ENCODE results near the gene SEZ6L2. TPM values are rescaled to one million over a fixed set of nuclear protein-coding genes. Genes with fewer than 3 reads are reported as not detected.
"Not testable (repeated sequence)": the region's sequence is repeated elsewhere in the genome, so short reads cannot be mapped to it uniquely, and the experiment has no call there.

SEZ6L2 gene
- polyA plus RNA-seq, 12 donors = 0.99 to 9.6 (median 1.5) TPM; not detected in 1

DNA sequence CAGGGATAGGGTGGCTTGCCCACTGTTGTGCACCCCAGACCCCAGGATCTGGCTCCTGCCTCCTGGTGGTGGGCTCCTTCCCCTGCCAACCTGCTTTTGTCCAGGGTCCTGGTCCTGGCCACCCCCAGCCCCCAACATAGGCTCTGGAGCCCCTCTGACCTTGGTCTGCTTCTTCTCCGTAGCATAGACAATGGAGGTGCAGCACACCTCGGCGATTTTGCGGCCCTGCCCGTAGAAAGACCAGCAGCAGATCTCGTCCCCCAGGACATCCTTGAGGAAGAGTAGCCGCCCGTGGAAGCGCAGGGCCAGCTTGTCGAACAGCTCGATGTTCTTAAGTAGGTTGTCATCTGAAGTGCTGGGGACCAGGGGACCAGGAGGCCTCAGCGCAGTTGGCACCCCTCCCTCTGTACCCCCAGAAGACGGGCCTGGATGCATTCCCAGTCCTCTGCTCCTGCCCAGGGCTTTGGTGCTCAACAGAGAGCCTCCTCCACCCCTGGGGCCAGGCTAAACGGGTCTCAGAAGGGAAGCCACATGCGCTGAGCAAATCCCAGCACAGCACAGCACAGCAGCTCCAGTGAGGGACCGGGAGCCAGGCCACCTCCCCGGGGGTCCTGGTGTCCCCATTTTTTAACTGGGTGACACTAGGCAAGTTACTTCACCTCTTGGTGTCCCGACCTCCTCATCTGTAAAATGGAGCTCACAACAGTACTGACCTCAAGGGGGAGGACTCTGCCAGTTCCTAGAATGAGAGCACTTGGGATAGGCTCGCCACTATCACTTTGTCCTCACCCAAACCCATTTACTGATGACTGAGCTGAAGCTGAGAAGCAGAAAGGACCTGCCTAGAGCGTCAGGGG, 11.7 kb upstream of the SEZ6L2 start:
- no peak for DNase-seq

DNA sequence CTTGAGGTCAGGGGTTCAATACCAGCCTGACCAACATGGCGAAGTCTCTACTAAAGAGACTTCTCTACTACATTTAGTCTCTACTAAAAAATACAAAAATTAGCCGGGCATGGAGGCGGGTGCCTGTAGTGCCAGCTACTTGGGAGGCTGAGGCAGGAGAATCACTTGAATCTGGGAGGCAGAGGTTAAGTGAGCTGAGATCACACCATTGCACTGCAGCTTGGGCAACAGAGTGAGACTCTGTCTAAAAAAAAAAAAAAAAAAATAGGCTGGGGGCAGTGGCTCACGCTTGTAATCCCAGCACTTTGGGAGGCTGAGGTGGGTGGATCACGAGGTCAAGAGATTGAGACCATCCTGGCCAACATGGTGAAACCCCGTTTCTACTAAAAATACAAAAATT, 10.5 kb upstream of the SEZ6L2 start:
- not testable (repeated sequence) for DNase-seq

DNA sequence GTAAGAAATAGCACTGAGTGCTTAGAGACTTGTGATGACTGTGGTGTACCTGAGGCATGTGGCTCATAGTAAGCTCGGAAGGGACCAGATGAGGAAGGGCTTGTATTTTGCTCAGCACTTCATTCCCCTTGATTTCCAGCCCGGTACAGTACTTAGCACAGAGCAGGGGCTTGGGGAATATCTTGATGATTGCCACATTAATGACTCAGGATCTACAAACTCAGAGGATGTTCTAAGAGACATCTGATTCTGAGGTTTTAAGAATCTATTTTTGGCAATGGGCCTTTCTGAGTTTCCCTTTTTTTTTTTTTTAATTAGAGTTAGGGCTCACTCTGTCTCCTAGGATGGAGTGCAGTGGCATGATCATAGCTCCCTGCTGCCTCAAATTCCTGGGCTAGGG, 10.0 kb upstream of the SEZ6L2 start:
- DNase-seq = no peak

DNA sequence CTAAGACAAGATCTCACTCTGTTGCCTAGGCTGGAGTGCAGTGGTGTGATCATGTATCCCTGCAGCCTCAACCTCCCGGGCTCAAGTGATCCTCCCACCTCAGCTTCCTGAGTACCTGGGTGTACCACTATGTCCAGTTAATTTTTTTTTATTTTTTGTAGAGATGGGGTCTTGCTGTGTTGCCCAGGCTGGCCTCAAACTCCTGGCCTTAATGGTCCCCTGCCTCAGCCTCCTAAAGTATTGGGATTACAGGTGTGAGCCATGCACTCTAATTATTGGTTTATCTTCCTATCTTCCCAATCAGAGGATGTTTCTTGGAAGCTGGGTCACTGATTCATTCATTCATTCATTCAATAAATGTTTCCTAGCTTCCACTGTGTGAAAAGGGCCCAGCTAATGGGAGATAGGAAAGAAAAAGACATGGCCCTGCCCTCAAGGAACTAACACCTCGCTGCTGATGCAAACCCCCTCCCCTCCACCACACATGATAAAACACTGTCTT, 9.4 kb upstream of the SEZ6L2 start:
- DNase-seq = no peak

DNA sequence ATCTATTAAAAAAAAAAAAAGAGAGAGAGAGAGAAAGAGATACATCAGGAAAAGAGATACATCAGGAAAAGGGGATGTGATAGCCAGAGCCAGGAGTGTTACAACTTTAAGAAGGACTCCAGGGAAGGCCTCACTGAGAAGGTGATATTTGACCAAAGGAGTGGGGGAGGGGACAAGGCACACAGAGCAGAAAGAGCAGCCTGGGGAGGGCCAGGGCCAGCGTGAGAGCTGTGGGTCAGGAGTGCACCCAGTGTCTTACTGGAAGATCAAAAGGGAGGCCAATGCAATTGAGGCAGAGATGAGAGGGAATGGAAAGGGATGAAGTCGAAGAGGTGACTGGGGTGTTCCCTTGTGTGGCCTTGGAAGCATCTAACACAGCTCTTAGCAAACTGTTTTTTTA, 8.6 kb upstream of the SEZ6L2 start:
- no peak for DNase-seq

DNA sequence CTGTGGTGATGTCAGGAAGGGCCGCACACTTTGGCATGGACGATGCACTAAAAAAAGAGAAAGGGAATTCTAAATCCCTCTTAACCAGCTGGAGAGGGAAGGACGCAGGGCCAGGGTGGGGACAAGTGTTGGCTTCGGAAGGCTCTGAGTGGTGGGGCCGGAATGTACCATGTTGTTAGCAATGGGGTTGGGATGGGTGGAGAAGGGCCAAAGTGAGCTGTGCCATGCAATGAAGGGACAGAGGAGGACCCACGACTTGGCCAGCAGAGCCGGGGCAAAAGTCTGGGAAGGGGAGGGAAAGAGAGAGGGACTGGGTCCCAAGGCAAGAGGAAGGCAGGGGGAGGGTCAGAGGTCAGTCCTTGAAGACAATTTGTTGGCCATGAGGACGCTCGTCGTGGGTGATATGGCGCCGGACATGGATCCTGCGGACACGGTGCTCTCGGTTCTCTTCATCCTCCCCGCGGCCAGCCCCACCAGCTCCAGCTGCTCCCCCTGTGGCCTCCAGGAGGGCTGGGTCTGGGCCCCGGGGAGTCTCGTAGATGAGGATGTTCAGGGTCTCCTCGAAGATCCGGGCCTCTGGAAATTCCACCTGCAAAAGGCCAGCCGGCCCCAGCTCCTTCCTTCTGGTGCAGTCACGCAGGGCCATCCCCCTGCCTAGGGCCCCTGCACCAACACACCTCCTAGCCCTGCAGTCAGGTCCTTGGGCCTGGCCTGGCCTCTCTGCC, 7.3 kb upstream of the SEZ6L2 start:
- DNase-seq = no peak

DNA sequence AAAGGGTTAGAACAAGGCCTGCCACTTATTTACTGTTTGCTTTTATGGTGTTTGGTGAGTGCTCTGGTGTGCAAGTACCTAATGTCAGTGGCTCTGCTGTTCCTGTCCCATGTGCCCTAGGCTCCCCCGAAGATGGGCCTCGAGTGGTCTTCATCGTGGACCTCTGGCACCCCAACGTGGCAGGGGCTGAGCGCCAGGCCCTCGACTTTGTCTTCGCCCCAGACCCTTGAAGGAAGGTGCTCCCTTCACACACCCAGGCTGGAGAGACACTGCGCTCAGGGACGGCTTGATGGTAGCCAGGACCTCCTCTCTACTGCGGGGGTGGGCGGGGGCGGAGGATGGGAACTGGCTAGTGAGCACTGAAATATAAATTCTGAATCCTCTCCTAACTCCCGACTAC, 6.3 kb upstream of the SEZ6L2 start:
- no peak for DNase-seq

DNA sequence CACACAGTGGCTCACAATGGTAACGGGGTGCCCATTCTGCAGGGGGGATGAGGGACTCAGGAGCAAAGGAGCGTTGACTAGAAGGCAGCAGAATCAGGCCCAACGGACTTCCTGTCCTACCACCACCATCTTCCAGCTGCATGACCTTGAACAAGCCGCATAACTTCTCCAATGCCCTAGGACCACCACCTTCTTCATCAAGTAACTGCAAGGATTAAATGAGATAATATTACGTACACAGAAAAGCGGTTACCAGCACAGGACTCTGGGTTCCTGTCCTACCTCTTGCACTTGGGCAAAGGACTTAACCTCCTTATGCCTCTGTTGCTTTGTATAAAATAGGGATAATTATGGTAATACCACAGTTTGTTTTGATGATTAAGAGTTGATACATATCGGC, 5.6 kb upstream of the SEZ6L2 start:
- DNase-seq = no peak

DNA sequence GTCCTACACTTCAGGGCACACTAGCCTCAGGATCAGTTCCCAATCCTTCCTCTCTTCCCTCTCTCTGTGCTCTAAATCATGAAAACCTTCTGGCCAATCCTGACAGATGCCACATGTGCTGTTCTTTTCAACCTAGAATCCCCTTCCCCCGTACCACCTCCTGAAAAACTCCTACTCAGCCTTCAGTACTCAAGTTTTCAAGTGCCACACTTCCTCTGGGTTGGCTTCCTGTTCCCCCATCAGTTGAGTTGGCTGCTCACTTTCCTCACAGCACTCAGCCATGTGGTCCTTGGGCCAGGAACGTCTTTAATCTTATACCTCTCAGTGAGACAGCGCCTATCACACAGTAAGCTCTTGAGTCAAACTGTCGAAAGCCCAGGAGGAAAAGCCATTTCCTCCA, 4.2 kb upstream of the SEZ6L2 start:
- DNase-seq = no peak

DNA sequence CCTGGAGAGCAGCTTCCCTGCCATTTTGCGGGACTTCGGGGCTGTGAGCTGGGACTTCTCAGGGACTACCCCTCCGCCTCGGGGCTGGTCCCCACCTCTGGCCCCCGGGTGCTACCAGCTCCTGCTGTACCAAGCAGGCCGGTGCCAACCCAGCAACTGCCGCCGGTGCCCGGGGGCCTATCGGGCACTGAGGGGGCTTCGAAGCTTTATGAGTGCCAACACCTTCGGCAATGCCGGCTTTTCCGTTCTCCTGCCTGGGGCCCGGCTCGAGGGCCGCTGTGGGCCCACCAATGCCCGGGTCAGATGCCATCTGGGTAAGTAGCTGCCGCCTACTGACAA, 2.2 kb upstream of the SEZ6L2 start:
- DNase-seq = no peak

DNA sequence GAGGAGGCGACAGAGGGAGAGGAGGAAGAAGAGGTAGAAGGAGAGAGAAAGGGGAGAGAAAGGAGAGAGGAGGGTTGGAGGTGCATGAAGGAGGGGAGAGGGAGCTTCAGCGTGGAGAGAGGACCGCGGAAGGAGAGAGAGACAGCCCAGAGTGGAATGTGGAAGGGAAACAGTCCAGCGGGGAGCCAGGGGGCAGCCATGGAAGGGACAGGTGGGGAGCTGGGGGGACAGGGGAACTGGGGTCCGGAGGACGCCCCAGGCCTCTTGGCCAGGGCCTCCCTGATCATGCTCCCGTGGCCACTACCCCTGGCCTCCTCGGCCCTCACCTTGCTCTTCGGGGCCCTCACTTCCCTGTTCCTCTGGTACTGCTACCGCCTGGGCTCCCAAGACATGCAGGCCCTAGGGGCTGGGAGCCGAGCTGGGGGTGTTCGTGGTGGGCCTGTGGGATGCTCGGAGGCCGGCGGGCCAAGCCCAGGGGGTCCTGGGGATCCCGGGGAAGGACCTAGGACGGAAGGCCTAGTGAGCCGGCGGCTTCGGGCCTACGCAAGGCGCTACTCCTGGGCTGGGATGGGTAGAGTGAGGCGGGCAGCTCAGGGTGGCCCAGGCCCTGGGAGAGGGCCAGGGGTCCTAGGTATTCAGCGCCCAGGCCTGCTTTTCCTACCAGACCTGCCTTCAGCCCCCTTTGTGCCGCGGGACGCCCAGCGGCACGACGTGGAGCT, 1.7 kb upstream of the SEZ6L2 start:
- DNase-seq = no peak

DNA sequence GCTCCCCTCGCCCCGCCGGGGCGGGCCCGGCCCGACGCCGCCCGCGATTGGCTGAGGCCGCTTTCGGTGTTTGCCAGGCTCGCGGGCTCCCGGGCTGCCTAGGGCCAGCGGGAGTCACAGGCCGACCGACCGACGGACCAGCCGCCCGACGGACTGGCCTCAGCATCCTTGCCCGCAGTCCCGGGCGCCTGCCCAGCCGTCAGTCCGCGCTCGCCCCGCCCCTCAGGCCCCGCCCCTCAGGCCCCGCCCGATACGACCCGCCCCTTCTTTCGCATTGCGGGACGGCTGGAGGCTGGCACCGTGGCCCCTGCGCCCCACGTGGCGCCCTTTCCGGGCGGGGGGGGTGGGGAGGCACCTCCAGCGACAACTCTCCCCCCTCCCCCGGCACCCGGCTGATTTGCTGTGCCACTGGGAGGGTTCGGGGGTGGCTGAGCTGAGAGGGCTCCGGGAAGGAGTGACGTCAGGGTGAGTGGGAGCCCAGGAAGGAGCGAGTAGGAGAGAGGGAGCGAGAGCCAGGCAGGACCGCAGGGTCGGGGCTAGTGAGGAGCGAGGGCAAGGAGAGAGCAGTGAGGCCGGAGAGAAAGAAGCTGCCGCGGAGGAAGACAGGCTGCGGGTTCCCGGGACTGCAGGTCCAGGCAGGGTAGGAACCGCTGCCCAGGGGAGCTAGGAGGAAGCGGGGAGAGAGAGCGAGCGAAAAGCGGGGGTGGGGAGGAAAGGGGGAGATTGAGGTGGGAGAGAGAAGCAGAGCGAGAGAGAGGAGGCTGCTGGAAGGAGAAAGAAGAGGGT, 945 bp upstream of the SEZ6L2 start, which contains the start of gene ASPHD1:
TSS of gene ASPHD1 (plus strand) at position 387 of the 786 bp plus-strand sequence. CDS start 484 bp downstream, outside the sequence.
- peak; percentile 41 for DNase-seq

DNA sequence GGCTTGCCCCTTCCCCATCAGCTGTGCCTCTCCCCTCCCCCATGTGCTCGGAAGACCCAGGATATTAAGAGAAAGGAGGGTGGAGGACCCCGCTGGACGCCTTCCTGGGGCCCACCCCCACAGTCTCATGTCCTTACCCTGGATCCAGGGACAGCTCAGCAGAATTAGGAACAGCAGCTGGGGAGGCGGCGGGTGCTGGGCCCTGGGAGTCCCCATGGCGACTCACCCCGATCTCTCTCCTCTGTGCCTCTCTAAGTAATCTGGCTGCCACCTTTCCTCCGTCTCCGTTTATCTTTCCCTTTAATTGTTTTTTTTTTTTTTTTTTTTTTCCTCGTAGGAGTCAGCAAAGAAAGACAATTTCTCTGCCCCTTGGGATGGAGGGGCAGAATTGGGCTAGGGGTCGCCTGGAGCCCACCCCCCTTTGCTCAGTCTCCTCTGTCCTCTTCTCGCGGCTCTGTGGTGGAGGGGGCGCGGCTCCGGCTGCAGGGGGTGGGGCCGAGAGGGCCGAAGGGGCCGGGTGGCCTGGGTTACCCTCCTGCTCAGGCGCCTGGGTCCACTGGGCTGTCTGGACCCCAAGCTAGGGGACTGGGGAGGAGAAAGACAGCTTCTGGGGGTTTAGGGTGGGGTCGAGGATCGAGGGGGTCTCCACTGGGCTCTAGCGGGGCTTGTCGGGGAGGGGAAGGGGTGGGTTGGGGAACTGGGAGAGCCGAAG, 390 bp downstream of the SEZ6L2 start:
- DNase-seq = no peak

DNA sequence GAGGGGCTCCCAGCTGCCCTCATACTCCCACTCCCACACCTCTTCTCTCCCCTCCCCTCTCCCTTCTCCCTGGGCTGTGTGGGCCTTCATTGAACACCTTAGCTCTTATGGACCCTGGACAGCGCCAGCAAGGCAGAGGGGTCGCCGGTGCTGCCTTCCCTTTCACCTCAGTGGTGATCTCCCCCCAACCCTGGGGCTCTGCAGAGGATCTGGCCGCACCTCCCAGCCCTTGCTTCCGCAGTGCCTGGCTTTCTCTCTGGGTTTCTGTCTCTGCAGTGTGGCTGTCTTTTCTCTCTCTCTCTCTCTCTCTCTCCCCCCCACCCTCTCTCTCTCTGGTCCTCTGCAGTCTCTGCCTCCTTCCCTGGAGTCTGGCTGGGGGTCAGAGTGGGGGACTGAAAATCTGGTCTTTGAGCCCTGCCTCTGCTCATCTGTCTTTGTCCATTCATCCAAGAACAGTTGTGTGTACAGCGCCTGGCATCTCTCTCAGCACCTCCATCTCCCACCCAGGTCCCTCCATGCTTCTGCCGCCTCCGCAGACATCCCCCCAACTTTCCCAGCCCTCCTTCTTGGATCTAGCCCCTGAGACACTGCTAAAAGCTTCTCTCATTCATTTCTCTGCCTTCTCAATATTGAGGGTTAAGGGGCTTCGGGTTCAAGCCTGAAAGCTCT, 1.1 kb downstream of the SEZ6L2 start:
- DNase-seq = no peak

DNA sequence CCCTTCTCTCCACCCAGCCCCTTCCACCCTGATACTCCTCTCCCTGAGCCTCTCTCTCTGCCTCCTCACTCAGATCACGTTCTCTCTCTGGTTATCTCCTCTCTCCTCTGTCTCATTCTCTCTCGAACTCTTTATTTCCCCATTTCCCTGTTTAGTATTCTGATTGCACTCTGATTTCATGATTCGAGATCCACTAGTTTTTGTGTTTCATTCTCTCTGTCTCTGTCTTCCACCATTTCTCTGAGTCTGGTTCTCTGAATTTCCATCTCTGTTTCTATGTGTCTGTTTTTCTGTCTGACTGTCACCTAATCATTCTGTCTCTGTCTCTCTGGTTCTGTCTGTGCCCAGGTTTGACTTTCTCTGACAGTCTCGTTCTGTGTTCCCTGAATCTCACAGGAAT, 2.0 kb downstream of the SEZ6L2 start:
- no peak for DNase-seq

DNA sequence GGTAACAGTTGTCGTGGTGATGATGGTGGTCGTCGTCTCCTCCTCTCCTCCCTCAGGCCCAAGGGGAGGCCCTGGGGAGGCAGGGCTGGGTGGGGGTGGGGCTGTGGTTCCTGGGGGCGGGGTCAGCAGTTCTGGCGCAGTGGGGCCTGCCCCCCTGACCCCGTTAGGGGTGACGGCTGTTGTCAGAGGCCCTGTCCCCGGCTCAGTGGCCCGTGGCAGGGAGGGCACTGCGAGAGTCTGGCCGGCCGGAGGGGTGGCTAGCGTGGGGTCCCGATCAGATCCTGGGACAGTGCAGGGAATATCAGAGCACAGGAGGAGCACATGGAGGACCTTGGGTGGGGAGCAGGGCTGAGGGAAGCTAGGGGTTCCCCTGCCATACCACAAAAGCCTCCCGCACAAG, 2.5 kb downstream of the SEZ6L2 start:
- DNase-seq = no peak

DNA sequence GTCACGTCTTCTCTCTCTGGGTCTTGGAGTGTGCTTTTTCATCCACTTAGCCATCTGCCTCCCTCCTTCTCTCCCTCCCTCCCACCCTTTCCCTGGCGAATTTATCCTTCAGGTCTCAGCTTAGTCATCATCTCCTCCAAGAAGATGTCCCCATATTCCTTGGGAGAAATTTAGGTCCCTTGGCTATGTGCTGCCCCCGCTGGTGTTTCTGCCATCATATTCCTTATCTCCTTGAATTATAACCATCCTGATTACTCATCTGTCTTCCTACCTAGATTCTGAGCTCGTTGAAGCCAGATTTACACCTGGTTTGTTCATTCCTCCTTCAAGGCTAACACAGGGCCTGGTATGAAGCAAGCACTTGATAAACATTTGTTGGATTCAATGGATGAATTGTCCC, 5.0 kb downstream of the SEZ6L2 start:
- no peak for DNase-seq

DNA sequence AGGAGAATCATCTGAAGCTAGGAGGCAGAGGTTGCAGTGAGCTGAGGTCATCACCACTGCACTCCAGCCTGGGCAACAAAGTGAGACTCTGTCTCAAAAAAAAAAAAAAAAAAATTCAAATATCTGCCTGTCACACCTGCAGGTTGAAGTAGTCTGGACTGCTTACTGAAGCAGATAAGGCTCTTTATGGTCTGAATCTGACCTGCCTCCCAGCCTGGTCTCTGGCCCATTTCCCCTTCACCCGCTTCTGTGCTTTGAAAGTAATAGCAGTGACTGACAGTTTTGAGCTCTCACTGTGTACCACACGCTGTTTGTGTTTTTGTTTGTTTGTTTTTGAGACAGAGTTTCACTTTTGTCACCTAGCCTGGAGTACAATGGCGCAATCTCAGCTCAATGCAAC, 5.8 kb downstream of the SEZ6L2 start:
- no peak for DNase-seq

DNA sequence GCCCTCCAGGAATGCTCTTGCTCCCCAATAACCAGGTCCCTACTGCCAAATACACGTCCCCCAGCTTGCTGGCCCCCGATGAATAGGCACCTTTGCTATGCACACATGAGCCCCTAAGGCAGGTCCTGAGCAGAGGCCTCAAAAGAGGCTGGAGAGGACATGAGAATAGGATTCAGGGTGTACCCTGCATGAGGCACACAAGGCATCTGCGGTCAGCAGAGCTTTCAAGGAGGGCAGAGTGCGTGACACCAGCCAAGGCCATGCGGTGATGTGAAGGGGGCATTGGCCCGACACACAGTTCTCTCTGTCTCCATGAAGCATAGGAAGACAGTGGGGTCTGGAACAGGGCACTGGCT, 6.9 kb downstream of the SEZ6L2 start:
- DNase-seq = no peak

All from muscle of arm (tissue), 12 donors.